Large intestine (tissue), 3 donors: ENCODE data around the gene EML4. TPM values are rescaled to one million over a fixed set of nuclear protein-coding genes. Genes with fewer than 3 reads are reported as not detected.

Experiments
- DNase-seq, 2 donors: peaks; one replicate each; pipeline versions ENCODE4 v3.0.0 to v3.0.0-alpha.2; 2013
- H3K27ac ChIP-seq: one replicate; pipeline ENCODE4 v1.5.1; 2013; ENCODE audit warnings: low read length
- H3K27me3 ChIP-seq: 2 replicates; pipeline ENCODE4 v1.6.1; 2013; ENCODE audit warnings: low read length; ENCODE audit not compliant: control insufficient read depth, insufficient read depth
- H3K36me3 ChIP-seq: 2 replicates; pipeline ENCODE4 v1.6.1; 2013; ENCODE audit warnings: low read length; ENCODE audit not compliant: control insufficient read depth, insufficient read depth
- H3K4me1 ChIP-seq: one replicate; pipeline ENCODE4 v1.6.1; 2013; ENCODE audit warnings: low read length; ENCODE audit not compliant: control insufficient read depth, insufficient read depth
- H3K4me3 ChIP-seq: one replicate; pipeline ENCODE4 v1.5.1; 2013; ENCODE audit warnings: low read length
- H3K9me3 ChIP-seq: one replicate; pipeline ENCODE4 v1.6.1; 2013; ENCODE audit warnings: mild to moderate bottlenecking, low read depth, low read length, moderate library complexity; ENCODE audit not compliant: control insufficient read depth
- WGBS: methylation state at CpG from one replicate; pipeline ENCODE4 v1.1.5; 2013; ENCODE audit warnings: low lambda C conversion rate; ENCODE audit not compliant: insufficient coverage; 5-methylcytosine and 5-hydroxymethylcytosine counted together
- polyA plus RNA-seq: library from polyadenylated mRNA; unstranded; fragments of 120-200 nt; gene quantifications from one replicate; pipeline ENCODE4 v1.2.1, GENCODE V29; 2013

Gene EML4
- polyA plus RNA-seq, 1 donor, result 129 TPM

DNA sequence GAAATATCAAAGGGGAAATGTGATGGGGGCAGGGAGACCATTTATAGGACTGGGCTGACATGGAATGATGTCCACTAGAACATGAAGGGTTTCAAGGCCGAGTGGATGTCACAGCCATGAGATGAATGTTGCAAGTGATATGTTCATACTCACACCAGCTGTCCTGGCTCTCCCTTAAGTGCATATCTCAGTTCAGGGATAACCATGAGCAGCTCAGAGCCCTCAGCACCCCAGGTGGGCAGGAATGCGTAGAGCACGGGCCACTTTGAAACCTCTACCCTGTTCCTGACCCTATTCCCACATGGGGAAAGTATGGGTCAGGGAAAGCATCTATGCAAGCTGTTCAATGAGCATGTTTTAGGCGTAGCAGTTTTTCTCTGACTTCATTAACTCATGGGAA lies 12.4 kb upstream of the EML4 start:
- WGBS, result no CpG with 5 or more reads among the region's 4 CpGs

GRCh38 chr2:42161444-42161843 lies 7.7 kb upstream of the EML4 start:
- Histone ChIP-seq H3K4me3 (no peak overlapping the region), H3K27ac (no peak overlapping the region), H3K9me3 (no peaks in the 10 kb centered on the region), H3K36me3 (no peaks in the 10 kb centered on the region), H3K4me1 (no peaks in the 10 kb centered on the region), H3K27me3 (no peaks in the 10 kb centered on the region)
- DNase-seq, result no peak

More for the DNA sequence above, 12.4 kb upstream of the EML4 start:
- H3K9me3 ChIP-seq, result no peaks in the 10 kb centered on the region
- no peaks in the 10 kb centered on the region for H3K27me3 ChIP-seq
- H3K4me3 ChIP-seq, result no peak overlapping the region
- no peaks in the 10 kb centered on the region for H3K36me3 ChIP-seq
- no peaks in the 10 kb centered on the region for H3K4me1 ChIP-seq
- H3K27ac ChIP-seq, result no peak overlapping the region
- no peak for DNase-seq

- Histone ChIP-seq H3K36me3 (no peaks in the 10 kb centered on the region), H3K27ac (no peak overlapping the region), H3K27me3 (no peaks in the 10 kb centered on the region), H3K4me3 (no peak overlapping the region), H3K4me1 (peaks cover under 1% of the 10 kb centered on the region), H3K9me3 (no peaks in the 10 kb centered on the region)
- no CpG with 5 or more reads among the region's 8 CpGs for WGBS
- DNase-seq, result no peak
These were observed 5.6 kb upstream of the EML4 start for GRCh38 chr2:42163444-42164045.

- no peak for DNase-seq
- no peaks in the 10 kb centered on the region for H3K36me3 ChIP-seq
- 53% methylated on average over 2 of the region's 3 CpGs for WGBS
- peaks cover 4% of the 10 kb centered on the region for H3K4me1 ChIP-seq
- H3K27ac ChIP-seq, result no peak overlapping the region
- H3K27me3 ChIP-seq, result no peaks in the 10 kb centered on the region
- H3K9me3 ChIP-seq, result no peaks in the 10 kb centered on the region
- no peak overlapping the region for H3K4me3 ChIP-seq
These were observed 5.1 kb upstream of the EML4 start for GRCh38 chr2:42164046-42164445.

GRCh38 chr2:42164971-42165370 lies 4.2 kb upstream of the EML4 start:
- Histone ChIP-seq H3K4me3 (no peak overlapping the region), H3K36me3 (no peaks in the 10 kb centered on the region), H3K9me3 (no peaks in the 10 kb centered on the region), H3K4me1 (peaks cover 4% of the 10 kb centered on the region), H3K27ac (no peak overlapping the region), H3K27me3 (no peaks in the 10 kb centered on the region)
- DNase-seq, result no peak
- WGBS, result no CpG with 5 or more reads among the region's 1 CpG

DNA sequence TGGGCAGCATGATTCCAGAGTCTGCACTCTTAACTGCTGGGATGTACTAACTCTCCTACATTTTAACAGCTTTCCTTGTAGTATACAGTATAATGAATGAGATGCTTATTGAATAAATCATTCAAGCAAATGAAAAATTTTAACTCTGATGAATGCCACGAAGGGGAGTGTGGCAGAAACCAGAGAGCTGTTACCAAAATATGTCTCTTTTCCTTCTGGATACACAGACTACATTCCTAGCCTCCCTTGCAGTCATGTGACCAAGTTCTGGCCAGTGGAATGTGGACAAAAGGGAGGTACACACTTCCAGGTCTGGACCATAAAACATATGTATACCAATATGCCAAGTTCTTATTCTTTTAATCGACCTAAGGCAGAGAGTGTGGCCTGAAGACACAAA lies 1.7 kb upstream of the EML4 start:
- no peak for DNase-seq
- Histone ChIP-seq H3K9me3 (no peaks in the 10 kb centered on the region), H3K4me3 (no peak overlapping the region), H3K4me1 (peaks cover 8% of the 10 kb centered on the region), H3K27me3 (no peaks in the 10 kb centered on the region), H3K27ac (no peak overlapping the region), H3K36me3 (no peaks in the 10 kb centered on the region)
- no CpG with 5 or more reads among the region's 2 CpGs for WGBS

DNA sequence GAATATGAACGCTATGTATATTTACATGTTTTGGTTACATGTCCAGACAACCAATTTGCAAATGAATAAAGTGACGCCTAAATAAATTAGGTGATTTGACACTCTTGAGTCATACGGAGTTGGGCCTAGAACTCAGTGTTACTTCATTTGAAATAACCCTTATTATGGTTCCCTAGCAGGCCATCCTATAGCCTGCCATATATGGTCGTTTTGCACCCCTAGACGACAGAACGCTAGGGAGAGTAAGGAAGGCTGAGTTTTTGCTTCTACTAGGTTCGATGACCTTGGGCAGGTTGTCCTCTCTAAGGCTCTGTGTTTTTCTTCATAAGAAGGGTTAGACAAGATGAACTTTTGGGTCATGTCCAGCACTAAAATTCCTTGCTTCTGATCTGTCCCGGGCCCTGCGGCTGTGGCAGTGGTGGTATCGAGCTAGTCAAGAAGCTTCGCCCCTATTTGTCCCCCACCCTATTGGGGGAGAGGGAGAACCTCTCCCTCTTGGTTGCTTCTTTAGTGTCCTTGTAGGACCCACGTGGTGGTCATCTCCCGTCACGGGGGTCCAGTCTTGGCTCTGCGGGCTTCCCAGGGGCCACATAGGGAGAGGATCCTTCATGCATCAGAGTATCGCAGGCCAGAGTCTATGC lies 574 bp upstream of the EML4 start:
- Histone ChIP-seq H3K27ac (peak overlapping the region; percentile 67), H3K9me3 (no peaks in the 10 kb centered on the region), H3K4me1 (peaks cover 12% of the 10 kb centered on the region), H3K36me3 (peaks cover 2% of the 10 kb centered on the region), H3K4me3 (peak overlapping the region; percentile 42), H3K27me3 (no peaks in the 10 kb centered on the region)
- 94% methylated on average over 2 of the region's 16 CpGs for WGBS
- DNase-seq, result no peak

DNA sequence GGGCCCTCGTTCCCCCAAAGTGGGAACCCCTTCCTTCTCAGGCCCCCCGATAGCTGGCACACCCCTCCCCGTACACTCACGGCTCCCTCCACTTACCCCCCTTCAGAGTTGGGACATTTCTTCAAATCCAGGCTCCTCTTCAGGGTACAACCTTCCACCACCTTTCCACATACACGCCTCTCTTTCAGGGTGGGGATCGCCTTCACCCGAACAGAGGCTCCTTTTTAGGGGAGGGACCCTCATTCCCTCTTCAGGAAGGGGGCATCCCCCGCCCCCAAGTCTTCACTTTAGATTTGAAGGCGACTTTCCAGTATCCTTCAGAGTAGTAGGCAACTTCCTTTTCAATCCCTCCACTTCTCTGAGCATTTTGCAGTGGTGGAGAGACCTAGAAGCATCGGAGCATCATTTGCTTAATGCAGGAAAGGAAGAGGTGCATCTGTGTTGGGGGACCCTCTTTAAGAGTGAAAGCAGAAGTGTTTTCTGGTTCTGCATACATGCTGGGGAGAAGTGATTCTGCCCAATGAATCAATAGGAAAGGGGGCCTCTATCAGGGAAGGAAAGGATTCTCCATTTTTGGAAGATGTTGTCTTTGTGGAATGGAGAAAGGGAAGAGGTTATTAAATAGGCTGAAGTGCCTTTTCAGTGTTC lies 845 bp downstream of the EML4 start:
- peaks cover 2% of the 10 kb centered on the region for H3K36me3 ChIP-seq
- DNase-seq, result peak in 1 of 2 donors; percentile 47
- H3K27ac ChIP-seq, result peak overlapping the region; percentile 89
- no peaks in the 10 kb centered on the region for H3K9me3 ChIP-seq
- H3K4me1 ChIP-seq, result peaks cover 14% of the 10 kb centered on the region
- no peaks in the 10 kb centered on the region for H3K27me3 ChIP-seq
- peak overlapping the region; percentile 97 for H3K4me3 ChIP-seq
- WGBS, result no CpG with 5 or more reads among the region's 10 CpGs

DNA sequence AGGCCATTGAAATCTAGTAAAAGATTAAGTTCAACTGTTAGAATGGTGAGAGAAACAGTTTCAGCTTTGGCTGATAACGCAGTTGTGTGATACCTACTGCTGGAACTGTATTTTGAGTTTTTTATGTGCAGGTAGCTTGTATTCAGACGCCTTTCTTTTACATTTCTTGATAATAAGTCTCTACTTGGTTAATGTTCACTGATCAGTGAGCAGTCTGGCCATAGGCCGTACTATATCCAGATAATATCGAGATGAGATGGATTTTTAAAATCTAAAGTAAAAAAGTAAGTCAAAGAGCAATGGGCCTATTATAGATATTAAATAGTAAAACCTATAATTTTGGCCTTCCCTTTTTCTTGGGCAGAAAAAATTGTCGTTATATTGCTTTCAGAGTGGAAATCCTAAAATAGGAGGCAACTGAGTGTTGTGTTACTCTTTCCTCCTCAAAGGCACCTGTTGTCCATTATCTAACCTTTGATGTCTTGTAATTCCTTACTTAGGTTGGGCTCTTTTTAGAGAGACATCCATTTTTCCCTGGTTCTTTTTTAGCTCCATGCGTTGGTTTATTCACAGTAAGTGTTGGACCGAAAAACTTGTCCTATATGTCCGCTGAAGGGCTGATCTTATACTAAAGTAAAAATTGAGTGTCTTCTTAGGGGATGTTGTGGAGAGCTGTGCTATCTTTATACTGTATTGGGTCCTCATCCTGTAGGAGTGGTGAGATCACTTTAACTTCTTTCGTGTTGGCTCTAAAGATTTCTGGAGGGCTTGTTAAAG lies 1.7 kb downstream of the EML4 start:
- DNase-seq, result peak in 1 of 2 donors; percentile 46
- Histone ChIP-seq H3K27me3 (no peaks in the 10 kb centered on the region), H3K4me1 (peaks cover 14% of the 10 kb centered on the region), H3K36me3 (peaks cover 2% of the 10 kb centered on the region), H3K27ac (peak overlapping the region; percentile 89), H3K4me3 (peak overlapping the region; percentile 97), H3K9me3 (no peaks in the 10 kb centered on the region)
- WGBS, result 30% methylated on average over 2 of the region's 9 CpGs

DNA sequence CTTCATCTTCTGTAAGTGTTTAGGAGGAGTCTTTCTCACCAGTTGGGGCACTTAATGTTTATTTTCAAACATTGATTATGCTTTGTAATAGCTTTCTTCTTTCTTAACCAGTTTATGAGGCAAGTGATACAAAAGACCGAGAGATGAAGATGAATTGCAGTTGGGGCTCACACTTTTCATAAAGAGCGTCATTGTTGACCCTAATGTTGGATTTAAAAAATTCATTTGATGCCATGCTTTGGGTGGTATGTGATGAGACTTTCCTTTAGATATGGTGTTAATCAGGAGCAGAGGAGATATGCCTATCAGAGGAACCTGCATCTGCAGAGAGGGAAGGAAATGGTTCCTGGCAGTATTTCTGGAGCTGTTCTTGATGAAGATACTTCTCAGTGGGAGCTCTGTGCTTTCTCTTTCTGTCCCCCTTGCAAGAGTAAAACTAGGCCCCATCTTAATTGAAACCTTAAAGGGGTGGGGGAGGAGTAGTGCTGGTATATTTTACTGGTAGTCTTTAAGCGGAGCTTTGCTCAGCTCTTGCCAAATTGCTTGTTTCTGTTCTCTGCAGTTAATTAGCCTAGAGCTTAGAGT lies 2.3 kb downstream of the EML4 start:
- peak in 1 of 2 donors; percentile 52 for DNase-seq
- Histone ChIP-seq H3K9me3 (no peaks in the 10 kb centered on the region), H3K4me1 (peaks cover 14% of the 10 kb centered on the region), H3K27me3 (no peaks in the 10 kb centered on the region), H3K27ac (peak overlapping the region; percentile 89), H3K36me3 (peaks cover 2% of the 10 kb centered on the region), H3K4me3 (peak overlapping the region; percentile 97)
- WGBS, result no CpG with 5 or more reads among the region's 3 CpGs
